ENCODE measurements around the gene AMOT.
"Not testable (repeated sequence)": the region's sequence is repeated elsewhere in the genome, so short reads cannot be mapped to it uniquely, and the experiment has no call there.

Gene AMOT

DNA sequence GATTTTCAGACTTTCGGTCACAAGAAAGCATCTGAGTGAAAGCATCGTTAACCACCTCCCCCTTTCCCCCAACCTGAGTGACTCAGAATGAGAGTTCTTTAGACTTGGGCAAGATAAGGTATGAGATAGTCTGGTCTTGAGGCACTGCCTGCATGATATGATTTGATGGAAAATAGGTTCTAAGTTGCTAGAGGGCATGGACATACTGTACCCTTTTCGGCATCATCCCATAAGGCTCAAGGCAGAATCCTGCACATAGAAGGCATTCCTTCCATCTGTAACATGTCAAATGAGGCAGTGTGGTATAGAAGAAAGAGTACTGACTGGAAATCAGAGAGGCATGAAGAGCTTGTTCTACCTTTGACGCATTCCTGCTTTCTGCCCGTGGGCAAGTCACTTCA is 16.8 kb upstream of the AMOT start:
- H3K27me3 ChIP-seq (ENCODE audit: insufficient read depth, low read length): no peaks in the 10 kb centered on the region
- H3K4me3 ChIP-seq (ENCODE audit: low read depth, low read length): no peak overlapping the region
- H3K79me2 ChIP-seq (ENCODE audit: control insufficient read depth, insufficient read depth, low read length, unreplicated experiment): no peaks in the 10 kb centered on the region
- no peaks in the 10 kb centered on the region for H3K36me3 ChIP-seq (ENCODE audit: insufficient read depth, low read length)
- H2AFZ ChIP-seq (ENCODE audit: low read length, unreplicated experiment): no peak overlapping the region
- H3K27ac ChIP-seq (ENCODE audit: low read depth, low read length): no peak overlapping the region
- H3K4me1 ChIP-seq (ENCODE audit: control insufficient read depth, insufficient read depth, low read length, unreplicated experiment): no peaks in the 10 kb centered on the region

DNA sequence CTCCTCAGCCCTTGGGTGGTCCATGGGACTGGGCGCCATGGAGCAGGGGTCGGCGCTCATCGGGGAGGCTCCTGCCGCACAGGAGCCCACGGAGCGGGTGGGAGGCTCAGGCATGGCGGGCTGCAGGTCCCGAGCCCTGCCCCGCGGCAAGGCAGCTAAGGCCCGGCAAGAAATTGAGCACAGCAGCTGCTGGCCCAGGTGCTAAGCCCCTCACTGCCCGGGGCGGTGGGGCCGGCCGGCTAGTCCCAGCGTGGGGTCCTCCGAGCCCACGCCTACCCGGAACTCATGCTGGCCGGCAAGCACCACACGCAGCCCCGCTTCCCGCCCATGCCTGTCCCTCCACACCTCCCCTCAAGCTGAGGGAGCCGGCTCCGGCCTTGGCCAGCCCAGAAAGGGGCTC is 14.3 kb upstream of the AMOT start:
- H3K79me2 ChIP-seq (ENCODE audit: control insufficient read depth, insufficient read depth, low read length, unreplicated experiment); H3K27ac ChIP-seq (ENCODE audit: low read depth, low read length); H3K27me3 ChIP-seq (ENCODE audit: insufficient read depth, low read length); H2AFZ ChIP-seq (ENCODE audit: low read length, unreplicated experiment); H3K36me3 ChIP-seq (ENCODE audit: insufficient read depth, low read length); H3K4me3 ChIP-seq (ENCODE audit: low read depth, low read length); H3K4me1 ChIP-seq (ENCODE audit: control insufficient read depth, insufficient read depth, low read length, unreplicated experiment): not testable (repeated sequence)

DNA sequence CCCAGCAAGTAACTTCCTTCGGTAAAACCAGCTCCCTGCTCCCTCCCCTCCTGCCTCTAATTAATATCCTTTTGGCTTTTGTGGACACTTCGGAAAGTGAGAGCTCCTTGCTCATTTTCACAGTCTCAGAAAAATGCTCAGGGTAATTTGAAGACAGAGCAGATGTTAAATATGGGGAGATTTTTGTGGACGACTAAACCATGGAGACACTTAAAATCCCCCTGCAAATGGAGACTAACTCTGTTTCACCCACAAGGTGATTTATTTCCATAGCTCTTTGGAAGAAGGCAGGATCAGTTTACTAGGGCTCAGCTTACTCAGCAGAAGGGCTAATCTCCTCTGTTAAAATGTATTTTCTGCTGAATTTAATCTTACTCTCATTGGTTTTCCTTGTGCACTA is 12.2 kb upstream of the AMOT start:
- Histone ChIP-seq H3K4me1 (ENCODE audit: control insufficient read depth, insufficient read depth, low read length, unreplicated experiment) (no peaks in the 10 kb centered on the region), H3K36me3 (ENCODE audit: insufficient read depth, low read length) (no peaks in the 10 kb centered on the region), H3K27ac (ENCODE audit: low read depth, low read length) (no peak overlapping the region), H2AFZ (ENCODE audit: low read length, unreplicated experiment) (no peak overlapping the region), H3K27me3 (ENCODE audit: insufficient read depth, low read length) (no peaks in the 10 kb centered on the region), H3K4me3 (ENCODE audit: low read depth, low read length) (no peak overlapping the region), H3K79me2 (ENCODE audit: control insufficient read depth, insufficient read depth, low read length, unreplicated experiment) (no peaks in the 10 kb centered on the region)

DNA sequence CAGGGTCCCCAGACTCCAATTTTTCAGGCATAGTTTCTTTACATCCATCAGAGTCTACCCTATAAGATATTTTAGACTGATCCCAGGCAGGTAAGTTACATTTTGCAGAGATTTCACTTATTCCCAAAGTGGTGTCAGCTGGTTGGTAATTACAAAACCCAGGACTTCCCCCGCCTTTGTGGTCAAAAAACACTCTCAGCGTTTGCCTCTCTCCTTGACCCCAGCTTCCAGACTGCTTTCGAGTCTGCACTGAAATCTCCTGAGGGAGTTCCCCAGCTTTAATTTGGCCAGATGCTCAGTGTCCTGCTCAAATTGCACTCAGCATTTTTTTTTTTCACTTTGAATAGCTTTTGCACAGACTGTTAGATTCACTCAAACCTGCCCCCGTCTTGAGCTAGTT is 11.2 kb upstream of the AMOT start:
- no peak overlapping the region for H3K27ac ChIP-seq (ENCODE audit: low read depth, low read length)
- no peak overlapping the region for H3K4me3 ChIP-seq (ENCODE audit: low read depth, low read length)
- no peaks in the 10 kb centered on the region for H3K27me3 ChIP-seq (ENCODE audit: insufficient read depth, low read length)
- no peaks in the 10 kb centered on the region for H3K4me1 ChIP-seq (ENCODE audit: control insufficient read depth, insufficient read depth, low read length, unreplicated experiment)
- H3K36me3 ChIP-seq (ENCODE audit: insufficient read depth, low read length): no peaks in the 10 kb centered on the region
- no peak overlapping the region for H2AFZ ChIP-seq (ENCODE audit: low read length, unreplicated experiment)
- H3K79me2 ChIP-seq (ENCODE audit: control insufficient read depth, insufficient read depth, low read length, unreplicated experiment): no peaks in the 10 kb centered on the region

DNA sequence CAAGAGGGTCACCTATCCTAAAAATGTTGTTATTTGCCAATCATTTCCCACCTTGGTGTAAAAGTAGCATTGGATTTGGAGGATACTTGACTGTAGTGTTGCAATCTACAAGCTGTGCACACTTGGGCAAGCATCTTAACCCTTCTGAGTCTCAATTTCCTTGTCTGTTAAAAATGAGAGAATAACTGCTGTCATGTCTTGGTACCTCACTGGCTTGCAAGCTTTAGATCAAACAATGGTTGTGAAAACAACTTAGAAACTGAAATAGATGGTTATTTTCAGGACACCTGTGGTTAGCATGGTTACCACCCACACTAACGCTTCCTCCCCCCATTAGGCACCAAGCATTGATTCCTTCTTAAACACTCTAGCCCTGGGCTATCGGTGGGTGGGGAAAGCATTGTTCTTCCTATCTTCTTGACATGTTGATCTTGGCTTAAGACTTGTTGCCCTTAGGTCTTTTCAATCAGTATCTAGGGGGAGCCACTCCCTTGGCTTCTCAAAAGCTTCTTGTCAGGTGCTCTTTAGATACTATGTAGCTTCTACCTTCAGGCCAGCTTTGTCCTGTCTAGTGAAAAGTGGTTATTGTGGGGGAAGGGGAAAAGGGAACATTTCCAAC is 10.6 kb upstream of the AMOT start:
- Histone ChIP-seq H3K27ac (ENCODE audit: low read depth, low read length) (no peak overlapping the region), H2AFZ (ENCODE audit: low read length, unreplicated experiment) (no peak overlapping the region), H3K4me1 (ENCODE audit: control insufficient read depth, insufficient read depth, low read length, unreplicated experiment) (no peaks in the 10 kb centered on the region), H3K79me2 (ENCODE audit: control insufficient read depth, insufficient read depth, low read length, unreplicated experiment) (no peaks in the 10 kb centered on the region), H3K36me3 (ENCODE audit: insufficient read depth, low read length) (no peaks in the 10 kb centered on the region), H3K4me3 (ENCODE audit: low read depth, low read length) (no peak overlapping the region), H3K27me3 (ENCODE audit: insufficient read depth, low read length) (no peaks in the 10 kb centered on the region)

DNA sequence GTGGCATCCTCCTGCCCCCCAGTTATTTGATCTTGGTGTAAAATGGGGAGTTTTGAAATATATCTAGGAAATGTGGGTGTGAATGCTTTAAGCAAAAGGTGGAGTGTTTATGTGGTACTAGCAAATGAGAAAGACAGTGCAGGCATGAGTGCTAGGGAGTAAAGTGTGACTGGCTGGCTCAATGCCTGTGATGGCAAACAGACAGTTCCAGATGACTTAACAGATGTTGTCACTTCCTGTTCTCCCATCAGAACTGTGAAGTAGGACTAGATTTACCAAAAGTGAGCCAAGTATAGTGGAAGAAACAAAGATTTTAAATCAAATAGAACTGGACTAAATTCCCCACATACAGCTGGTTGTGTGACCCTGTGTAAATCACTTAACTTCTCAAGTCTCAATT is 8.4 kb upstream of the AMOT start:
- Histone ChIP-seq H3K79me2 (ENCODE audit: control insufficient read depth, insufficient read depth, low read length, unreplicated experiment) (no peaks in the 10 kb centered on the region), H3K27me3 (ENCODE audit: insufficient read depth, low read length) (no peaks in the 10 kb centered on the region), H3K36me3 (ENCODE audit: insufficient read depth, low read length) (no peaks in the 10 kb centered on the region), H3K27ac (ENCODE audit: low read depth, low read length) (no peak overlapping the region), H2AFZ (ENCODE audit: low read length, unreplicated experiment) (no peak overlapping the region), H3K4me3 (ENCODE audit: low read depth, low read length) (no peak overlapping the region), H3K4me1 (ENCODE audit: control insufficient read depth, insufficient read depth, low read length, unreplicated experiment) (no peaks in the 10 kb centered on the region)

DNA sequence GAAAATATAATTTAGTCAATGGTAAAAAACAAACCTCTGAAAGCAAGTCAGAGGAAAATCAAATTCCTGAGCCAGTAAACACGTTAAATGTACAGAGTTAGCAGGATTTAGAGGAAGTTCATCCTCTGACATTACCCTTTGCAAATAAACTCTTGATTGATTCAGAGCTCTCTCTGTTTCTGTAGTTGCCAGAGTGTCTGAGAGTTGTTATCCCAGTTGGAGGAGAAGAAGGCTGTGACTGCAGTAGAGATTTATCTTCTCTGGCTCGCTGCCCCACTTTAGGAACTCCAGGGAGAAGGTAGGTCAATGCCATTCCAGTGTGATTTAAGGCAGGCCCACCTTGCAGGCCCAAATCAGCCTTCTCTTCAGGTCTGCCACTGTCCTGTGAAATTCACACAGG is 6.2 kb upstream of the AMOT start:
- no peaks in the 10 kb centered on the region for H3K27me3 ChIP-seq (ENCODE audit: insufficient read depth, low read length)
- no peaks in the 10 kb centered on the region for H3K79me2 ChIP-seq (ENCODE audit: control insufficient read depth, insufficient read depth, low read length, unreplicated experiment)
- no peaks in the 10 kb centered on the region for H3K4me1 ChIP-seq (ENCODE audit: control insufficient read depth, insufficient read depth, low read length, unreplicated experiment)
- no peak overlapping the region for H3K4me3 ChIP-seq (ENCODE audit: low read depth, low read length)
- H3K27ac ChIP-seq (ENCODE audit: low read depth, low read length): no peak overlapping the region
- H2AFZ ChIP-seq (ENCODE audit: low read length, unreplicated experiment): no peak overlapping the region
- no peaks in the 10 kb centered on the region for H3K36me3 ChIP-seq (ENCODE audit: insufficient read depth, low read length)

DNA sequence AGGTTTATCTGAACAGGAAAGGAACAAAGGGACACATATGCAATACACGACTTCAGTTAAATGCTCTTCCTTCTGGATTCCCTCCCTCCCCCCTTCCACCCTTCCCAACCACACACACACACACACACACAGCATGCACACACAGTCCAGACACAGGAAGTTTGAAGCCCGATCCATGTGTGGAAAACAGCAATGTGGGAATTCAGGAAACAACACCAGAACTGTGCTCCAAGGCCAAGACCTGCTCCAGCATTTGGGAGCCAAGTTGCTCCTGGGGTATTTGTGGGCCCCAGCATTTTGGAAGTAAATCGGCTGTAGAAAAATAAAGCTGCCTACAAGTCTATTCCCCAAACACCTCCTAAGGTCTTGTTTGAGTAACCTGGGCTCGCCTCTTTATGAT is 5.6 kb upstream of the AMOT start:
- H3K79me2 ChIP-seq (ENCODE audit: control insufficient read depth, insufficient read depth, low read length, unreplicated experiment): no peaks in the 10 kb centered on the region
- H3K4me1 ChIP-seq (ENCODE audit: control insufficient read depth, insufficient read depth, low read length, unreplicated experiment): no peaks in the 10 kb centered on the region
- H2AFZ ChIP-seq (ENCODE audit: low read length, unreplicated experiment): no peak overlapping the region
- H3K4me3 ChIP-seq (ENCODE audit: low read depth, low read length): no peak overlapping the region
- H3K27ac ChIP-seq (ENCODE audit: low read depth, low read length): no peak overlapping the region
- H3K36me3 ChIP-seq (ENCODE audit: insufficient read depth, low read length): no peaks in the 10 kb centered on the region
- no peaks in the 10 kb centered on the region for H3K27me3 ChIP-seq (ENCODE audit: insufficient read depth, low read length)

DNA sequence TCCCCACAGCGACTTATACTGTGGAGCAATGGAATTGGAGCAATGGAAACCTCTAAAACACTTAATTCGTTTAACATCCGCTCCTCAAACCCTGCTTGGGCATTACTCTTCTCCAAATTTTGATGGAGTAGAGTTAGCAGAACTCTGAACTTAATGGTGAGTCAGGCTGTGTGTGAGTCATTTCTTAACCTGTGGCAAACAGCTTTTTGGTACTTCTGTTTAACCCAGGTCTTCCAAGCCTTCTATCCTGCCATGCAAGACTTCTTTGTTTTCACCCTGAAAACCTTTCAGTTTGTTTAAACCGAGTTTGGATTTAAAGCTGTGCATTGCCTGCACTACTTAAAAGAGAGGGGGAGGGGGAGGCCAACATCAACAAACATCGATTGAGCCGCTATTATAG is 3.6 kb upstream of the AMOT start:
- H3K4me3 ChIP-seq (ENCODE audit: low read depth, low read length): no peak overlapping the region
- no peaks in the 10 kb centered on the region; the same call in 1 of the 2 replicates for H3K27me3 ChIP-seq (ENCODE audit: insufficient read depth, low read length)

DNA sequence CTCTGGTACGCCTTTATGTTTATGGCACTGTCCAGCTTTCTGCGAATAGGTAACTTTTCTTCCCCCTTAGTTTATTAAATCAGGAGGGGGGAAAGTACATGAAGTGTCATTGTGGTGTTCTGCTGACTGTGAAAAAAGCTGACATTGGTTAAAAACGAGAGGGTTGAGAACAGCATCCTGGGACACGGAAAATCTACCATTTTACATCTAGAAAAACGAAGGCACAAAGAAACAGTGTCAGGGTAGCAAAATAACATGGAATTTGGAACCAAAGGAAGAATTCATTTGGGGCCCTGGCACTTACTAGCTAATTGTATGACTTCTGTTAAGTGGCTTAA is 1.2 kb upstream of the AMOT start:
- Histone ChIP-seq H3K27ac (ENCODE audit: low read depth, low read length) (no peak overlapping the region), H3K27me3 (ENCODE audit: insufficient read depth, low read length) (no peaks in the 10 kb centered on the region; the same call in 1 of the 2 replicates), H2AFZ (ENCODE audit: low read length, unreplicated experiment) (no peak overlapping the region), H3K4me1 (ENCODE audit: control insufficient read depth, insufficient read depth, low read length, unreplicated experiment) (no peaks in the 10 kb centered on the region), H3K79me2 (ENCODE audit: control insufficient read depth, insufficient read depth, low read length, unreplicated experiment) (no peaks in the 10 kb centered on the region), H3K36me3 (ENCODE audit: insufficient read depth, low read length) (no peaks in the 10 kb centered on the region), H3K4me3 (ENCODE audit: low read depth, low read length) (peak overlapping the region; percentile 68; the same call in 1 of the 2 replicates)

More for the DNA sequence above, 3.6 kb upstream of the AMOT start:
- no peaks in the 10 kb centered on the region for H3K79me2 ChIP-seq (ENCODE audit: control insufficient read depth, insufficient read depth, low read length, unreplicated experiment)
- no peak overlapping the region for H2AFZ ChIP-seq (ENCODE audit: low read length, unreplicated experiment)
- no peaks in the 10 kb centered on the region for H3K4me1 ChIP-seq (ENCODE audit: control insufficient read depth, insufficient read depth, low read length, unreplicated experiment)
- no peaks in the 10 kb centered on the region for H3K36me3 ChIP-seq (ENCODE audit: insufficient read depth, low read length)
- no peak overlapping the region for H3K27ac ChIP-seq (ENCODE audit: low read depth, low read length)

DNA sequence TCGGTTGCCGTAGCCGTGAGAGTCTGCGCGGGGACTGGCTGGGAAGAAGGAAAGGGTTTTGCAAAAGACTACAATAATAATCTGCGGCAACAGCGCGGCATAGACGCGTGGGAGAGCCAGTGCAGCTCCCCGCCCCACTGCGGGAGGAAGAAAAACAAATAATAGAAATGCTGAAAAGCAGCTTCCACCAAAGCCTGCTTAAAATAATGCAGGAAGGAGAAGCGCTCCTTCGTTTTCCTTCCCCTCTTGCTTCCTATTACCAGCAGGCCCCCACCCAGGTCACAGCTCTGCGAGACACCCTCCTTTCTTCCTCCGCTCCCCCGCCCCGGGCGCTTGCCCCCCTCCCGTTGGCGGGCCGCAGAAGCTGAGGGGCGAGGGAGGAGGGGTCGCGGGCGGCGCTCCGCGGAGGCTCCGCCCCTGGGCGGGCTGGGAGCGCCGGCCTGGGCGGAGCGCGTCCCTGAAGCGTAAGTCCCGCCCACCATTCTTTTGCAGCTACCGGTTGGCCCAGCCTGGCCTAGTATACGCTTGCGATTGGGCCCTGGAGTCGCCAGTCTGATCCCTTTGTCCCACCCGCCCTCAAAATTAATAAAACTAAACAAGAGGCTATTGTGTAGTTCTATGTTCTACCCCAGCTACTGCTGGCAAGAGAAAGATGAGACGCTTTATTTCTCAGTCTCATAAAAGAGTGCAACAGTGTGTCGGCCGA is 636 bp upstream of the AMOT start:
- Histone ChIP-seq H3K27me3 (ENCODE audit: insufficient read depth, low read length) (no peaks in the 10 kb centered on the region; the same call in 1 of the 2 replicates), H3K79me2 (ENCODE audit: control insufficient read depth, insufficient read depth, low read length, unreplicated experiment) (no peaks in the 10 kb centered on the region), H3K4me3 (ENCODE audit: low read depth, low read length) (peak overlapping the region; percentile 68), H3K36me3 (ENCODE audit: insufficient read depth, low read length) (no peaks in the 10 kb centered on the region), H3K27ac (ENCODE audit: low read depth, low read length) (no peak overlapping the region), H3K4me1 (ENCODE audit: control insufficient read depth, insufficient read depth, low read length, unreplicated experiment) (no peaks in the 10 kb centered on the region), H2AFZ (ENCODE audit: low read length, unreplicated experiment) (no peak overlapping the region)

Data from ACC112 (cell line).